Measurements from ENCODE around the gene RMDN3. TPM values are rescaled to one million over a fixed set of nuclear protein-coding genes. Genes with fewer than 3 reads are reported as not detected.
A peak's percentile ranks its signal among the peaks of the same experiment; 100 is the strongest.

Gene RMDN3
- total and polyA plus RNA-seq, 2 of the 13 experiments (the other 11 are each of a cell fraction or from before 2014, with no cell fraction given): 16.8 to 19.5 TPM

DNA sequence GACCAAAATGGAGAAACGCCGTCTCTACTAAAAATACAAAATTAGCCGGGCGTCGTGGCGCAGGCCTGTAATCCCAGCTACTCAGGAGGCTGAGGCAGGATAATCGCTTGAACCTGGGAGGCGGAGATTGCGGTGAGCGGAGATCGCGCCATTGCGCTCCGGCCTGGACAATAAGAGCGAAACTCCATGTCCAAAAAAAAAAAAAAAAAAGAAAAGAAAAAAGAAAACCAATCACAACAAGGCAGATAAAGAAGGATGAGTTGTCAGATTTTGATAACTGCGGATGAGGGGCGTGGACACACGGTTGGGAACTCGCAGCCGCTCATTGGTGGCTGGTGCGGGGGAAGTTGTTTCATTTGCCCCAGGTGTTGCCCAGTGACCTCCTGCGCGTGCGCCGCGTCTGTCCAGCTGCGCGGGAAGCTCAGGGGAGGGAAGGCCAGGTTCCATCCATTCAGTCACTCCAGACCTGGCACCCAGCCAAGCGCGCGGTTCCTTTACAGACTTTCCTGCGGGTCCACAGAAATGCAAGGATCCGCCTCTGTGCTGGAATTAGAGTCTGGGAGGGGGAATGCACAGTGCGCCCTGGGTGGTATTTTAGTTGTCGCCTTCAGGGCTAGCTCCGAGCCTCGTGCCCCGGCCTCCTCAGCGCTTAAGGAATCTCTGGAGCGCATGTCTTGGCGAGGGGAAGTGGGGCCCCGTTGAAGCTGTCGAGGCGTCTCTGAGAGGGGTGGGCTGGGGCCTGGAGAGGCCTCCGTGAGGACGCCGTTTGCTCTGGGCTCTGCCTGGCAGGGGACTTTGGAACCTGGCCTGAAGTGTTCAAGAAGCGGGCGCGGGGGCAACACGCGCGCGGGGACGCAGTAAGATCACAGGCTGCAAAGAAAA, 8.1 kb upstream of the RMDN3 start (continued):
- TF ChIP-seq, protein P1, sequence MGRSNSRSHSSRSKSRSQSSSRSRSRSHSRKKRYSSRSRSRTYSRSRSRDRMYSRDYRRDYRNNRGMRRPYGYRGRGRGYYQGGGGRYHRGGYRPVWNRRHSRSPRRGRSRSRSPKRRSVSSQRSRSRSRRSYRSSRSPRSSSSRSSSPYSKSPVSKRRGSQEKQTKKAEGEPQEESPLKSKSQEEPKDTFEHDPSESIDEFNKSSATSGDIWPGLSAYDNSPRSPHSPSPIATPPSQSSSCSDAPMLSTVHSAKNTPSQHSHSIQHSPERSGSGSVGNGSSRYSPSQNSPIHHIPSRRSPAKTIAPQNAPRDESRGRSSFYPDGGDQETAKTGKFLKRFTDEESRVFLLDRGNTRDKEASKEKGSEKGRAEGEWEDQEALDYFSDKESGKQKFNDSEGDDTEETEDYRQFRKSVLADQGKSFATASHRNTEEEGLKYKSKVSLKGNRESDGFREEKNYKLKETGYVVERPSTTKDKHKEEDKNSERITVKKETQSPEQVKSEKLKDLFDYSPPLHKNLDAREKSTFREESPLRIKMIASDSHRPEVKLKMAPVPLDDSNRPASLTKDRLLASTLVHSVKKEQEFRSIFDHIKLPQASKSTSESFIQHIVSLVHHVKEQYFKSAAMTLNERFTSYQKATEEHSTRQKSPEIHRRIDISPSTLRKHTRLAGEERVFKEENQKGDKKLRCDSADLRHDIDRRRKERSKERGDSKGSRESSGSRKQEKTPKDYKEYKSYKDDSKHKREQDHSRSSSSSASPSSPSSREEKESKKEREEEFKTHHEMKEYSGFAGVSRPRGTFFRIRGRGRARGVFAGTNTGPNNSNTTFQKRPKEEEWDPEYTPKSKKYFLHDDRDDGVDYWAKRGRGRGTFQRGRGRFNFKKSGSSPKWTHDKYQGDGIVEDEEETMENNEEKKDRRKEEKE (IDR thresholded peaks at IDR 0.05): no peak
- TF ChIP-seq JARID2 (CRISPR knock-in tag; IDR thresholded peaks at IDR 0.05; ENCODE audit: insufficient replicate concordance): no peak
- TF ChIP-seq JUNB (CRISPR knock-in tag; IDR thresholded peaks at IDR 0.05; ENCODE audit: borderline replicate concordance): peak; percentile 73; the same call in 1 of the 2 replicates
- no peak for TF ChIP-seq ZNF777 (CRISPR knock-in tag; IDR thresholded peaks at IDR 0.05)
- TF ChIP-seq GATA4 (IDR thresholded peaks at IDR 0.05; ENCODE audit: borderline replicate concordance, low read depth): no peak
- TF ChIP-seq TEAD3 (CRISPR knock-in tag; optimal IDR thresholded peaks at IDR 0.05; ENCODE audit: borderline replicate concordance): no peak
- TF ChIP-seq TOPORS (CRISPR knock-in tag; IDR thresholded peaks at IDR 0.05): 0 out of 2 replicates have a peak, but pooled peaks have one; percentile 47
- TF ChIP-seq, protein P2, sequence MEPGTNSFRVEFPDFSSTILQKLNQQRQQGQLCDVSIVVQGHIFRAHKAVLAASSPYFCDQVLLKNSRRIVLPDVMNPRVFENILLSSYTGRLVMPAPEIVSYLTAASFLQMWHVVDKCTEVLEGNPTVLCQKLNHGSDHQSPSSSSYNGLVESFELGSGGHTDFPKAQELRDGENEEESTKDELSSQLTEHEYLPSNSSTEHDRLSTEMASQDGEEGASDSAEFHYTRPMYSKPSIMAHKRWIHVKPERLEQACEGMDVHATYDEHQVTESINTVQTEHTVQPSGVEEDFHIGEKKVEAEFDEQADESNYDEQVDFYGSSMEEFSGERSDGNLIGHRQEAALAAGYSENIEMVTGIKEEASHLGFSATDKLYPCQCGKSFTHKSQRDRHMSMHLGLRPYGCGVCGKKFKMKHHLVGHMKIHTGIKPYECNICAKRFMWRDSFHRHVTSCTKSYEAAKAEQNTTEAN (CRISPR knock-in tag; conservative IDR thresholded peaks at IDR 0.05): peak; percentile 51; the same call in 1 of the 2 replicates
- no peak for TF ChIP-seq ATM (IDR thresholded peaks at IDR 0.05; ENCODE audit: borderline replicate concordance)
- TF ChIP-seq CEBPG (CRISPR knock-in tag; IDR thresholded peaks at IDR 0.05): no peak
- TF ChIP-seq ZNF331 (CRISPR knock-in tag; IDR thresholded peaks at IDR 0.05): no peak; the same call in 1 of the 2 replicates
- TF ChIP-seq, protein P3, sequence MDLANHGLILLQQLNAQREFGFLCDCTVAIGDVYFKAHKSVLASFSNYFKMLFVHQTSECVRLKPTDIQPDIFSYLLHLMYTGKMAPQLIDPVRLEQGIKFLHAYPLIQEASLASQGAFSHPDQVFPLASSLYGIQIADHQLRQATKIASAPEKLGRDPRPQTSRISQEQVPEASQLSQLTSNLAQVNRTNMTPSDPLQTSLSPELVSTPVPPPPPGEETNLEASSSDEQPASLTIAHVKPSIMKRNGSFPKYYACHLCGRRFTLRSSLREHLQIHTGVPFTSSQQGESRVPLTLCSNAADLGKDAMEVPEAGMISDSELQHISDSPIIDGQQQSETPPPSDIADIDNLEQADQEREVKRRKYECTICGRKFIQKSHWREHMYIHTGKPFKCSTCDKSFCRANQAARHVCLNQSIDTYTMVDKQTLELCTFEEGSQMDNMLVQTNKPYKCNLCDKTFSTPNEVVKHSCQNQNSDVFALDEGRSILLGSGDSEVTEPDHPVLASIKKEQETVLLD (CRISPR knock-in tag; IDR thresholded peaks at IDR 0.05; ENCODE audit: low read depth): no peak
- TF ChIP-seq ZNF549 (CRISPR knock-in tag; IDR thresholded peaks at IDR 0.05): no peak
- TF ChIP-seq, protein P4, sequence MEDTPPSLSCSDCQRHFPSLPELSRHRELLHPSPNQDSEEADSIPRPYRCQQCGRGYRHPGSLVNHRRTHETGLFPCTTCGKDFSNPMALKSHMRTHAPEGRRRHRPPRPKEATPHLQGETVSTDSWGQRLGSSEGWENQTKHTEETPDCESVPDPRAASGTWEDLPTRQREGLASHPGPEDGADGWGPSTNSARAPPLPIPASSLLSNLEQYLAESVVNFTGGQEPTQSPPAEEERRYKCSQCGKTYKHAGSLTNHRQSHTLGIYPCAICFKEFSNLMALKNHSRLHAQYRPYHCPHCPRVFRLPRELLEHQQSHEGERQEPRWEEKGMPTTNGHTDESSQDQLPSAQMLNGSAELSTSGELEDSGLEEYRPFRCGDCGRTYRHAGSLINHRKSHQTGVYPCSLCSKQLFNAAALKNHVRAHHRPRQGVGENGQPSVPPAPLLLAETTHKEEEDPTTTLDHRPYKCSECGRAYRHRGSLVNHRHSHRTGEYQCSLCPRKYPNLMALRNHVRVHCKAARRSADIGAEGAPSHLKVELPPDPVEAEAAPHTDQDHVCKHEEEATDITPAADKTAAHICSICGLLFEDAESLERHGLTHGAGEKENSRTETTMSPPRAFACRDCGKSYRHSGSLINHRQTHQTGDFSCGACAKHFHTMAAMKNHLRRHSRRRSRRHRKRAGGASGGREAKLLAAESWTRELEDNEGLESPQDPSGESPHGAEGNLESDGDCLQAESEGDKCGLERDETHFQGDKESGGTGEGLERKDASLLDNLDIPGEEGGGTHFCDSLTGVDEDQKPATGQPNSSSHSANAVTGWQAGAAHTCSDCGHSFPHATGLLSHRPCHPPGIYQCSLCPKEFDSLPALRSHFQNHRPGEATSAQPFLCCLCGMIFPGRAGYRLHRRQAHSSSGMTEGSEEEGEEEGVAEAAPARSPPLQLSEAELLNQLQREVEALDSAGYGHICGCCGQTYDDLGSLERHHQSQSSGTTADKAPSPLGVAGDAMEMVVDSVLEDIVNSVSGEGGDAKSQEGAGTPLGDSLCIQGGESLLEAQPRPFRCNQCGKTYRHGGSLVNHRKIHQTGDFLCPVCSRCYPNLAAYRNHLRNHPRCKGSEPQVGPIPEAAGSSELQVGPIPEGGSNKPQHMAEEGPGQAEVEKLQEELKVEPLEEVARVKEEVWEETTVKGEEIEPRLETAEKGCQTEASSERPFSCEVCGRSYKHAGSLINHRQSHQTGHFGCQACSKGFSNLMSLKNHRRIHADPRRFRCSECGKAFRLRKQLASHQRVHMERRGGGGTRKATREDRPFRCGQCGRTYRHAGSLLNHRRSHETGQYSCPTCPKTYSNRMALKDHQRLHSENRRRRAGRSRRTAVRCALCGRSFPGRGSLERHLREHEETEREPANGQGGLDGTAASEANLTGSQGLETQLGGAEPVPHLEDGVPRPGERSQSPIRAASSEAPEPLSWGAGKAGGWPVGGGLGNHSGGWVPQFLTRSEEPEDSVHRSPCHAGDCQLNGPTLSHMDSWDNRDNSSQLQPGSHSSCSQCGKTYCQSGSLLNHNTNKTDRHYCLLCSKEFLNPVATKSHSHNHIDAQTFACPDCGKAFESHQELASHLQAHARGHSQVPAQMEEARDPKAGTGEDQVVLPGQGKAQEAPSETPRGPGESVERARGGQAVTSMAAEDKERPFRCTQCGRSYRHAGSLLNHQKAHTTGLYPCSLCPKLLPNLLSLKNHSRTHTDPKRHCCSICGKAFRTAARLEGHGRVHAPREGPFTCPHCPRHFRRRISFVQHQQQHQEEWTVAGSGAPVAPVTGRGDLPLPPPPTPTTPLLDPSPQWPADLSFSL (CRISPR knock-in tag; IDR thresholded peaks at IDR 0.05): peak; percentile 35; the same call in 1 of the 2 replicates

All from HepG2 (cell line).